HG02798 (cell line): ENCODE measurements around the gene BBLN.

ENCODE experiments used
- ATAC-seq: cut with Tn5 transposase; IDR thresholded peaks from one replicate; pipeline ENCODE4 v1.9.1; 2021; ENCODE audit warnings: mild to moderate bottlenecking; ENCODE audit not compliant: unreplicated experiment, poor library complexity

BBLN gene

GRCh38 chr9:128143525-128144238 lies 16.4 kb upstream of the BBLN start:
- ATAC-seq: no peak

- no peak for ATAC-seq
These were observed 15.6 kb upstream of the BBLN start for GRCh38 chr9:128144239-128145181.

GRCh38 chr9:128145536-128145935 lies 14.5 kb upstream of the BBLN start:
- no peak for ATAC-seq

- no peak for ATAC-seq
These were observed 14.1 kb upstream of the BBLN start for GRCh38 chr9:128145951-128146351.

GRCh38 chr9:128146591-128147120 lies 13.4 kb upstream of the BBLN start:
- no peak for ATAC-seq

GRCh38 chr9:128148509-128149000 lies 11.5 kb upstream of the BBLN start:
- no peak for ATAC-seq

GRCh38 chr9:128149001-128149701 lies 10.9 kb upstream of the BBLN start, which contains the start of gene LCN2:
Gene LCN2, plus strand, starts transcription at chr9:128149453. Its CDS starts 73 bp downstream, at chr9:128149526.
- no peak for ATAC-seq

- ATAC-seq: no peak
These were observed 10.0 kb upstream of the BBLN start for GRCh38 chr9:128149951-128150593.

- ATAC-seq: no peak
These were observed 9.3 kb upstream of the BBLN start for GRCh38 chr9:128150594-128151308.

- no peak for ATAC-seq
These were observed 8.5 kb upstream of the BBLN start for GRCh38 chr9:128151309-128152132.

- no peak for ATAC-seq
These were observed 7.7 kb upstream of the BBLN start for GRCh38 chr9:128152133-128153059.

- ATAC-seq: no peak
These were observed 6.8 kb upstream of the BBLN start for GRCh38 chr9:128153060-128153946.

- no peak for ATAC-seq
These were observed 5.9 kb upstream of the BBLN start for GRCh38 chr9:128153947-128154695.

GRCh38 chr9:128155736-128156500 lies 4.1 kb upstream of the BBLN start:
- ATAC-seq: no peak

- ATAC-seq: no peak
These were observed 612 bp upstream of the BBLN start for GRCh38 chr9:128159522-128159783.
